IPS-20b (cell line): Measurements from ENCODE around the gene PCGF3.
"Not testable (repeated sequence)": the region's sequence is repeated elsewhere in the genome, so short reads cannot be mapped to it uniquely, and the experiment has no call there.

Experiments
- H3K27ac ChIP-seq: one replicate; pipeline ENCODE4 v1.5.1; 2013; ENCODE audit warnings: low read length
- H3K27me3 ChIP-seq: 2 replicates; pipeline ENCODE4 v1.6.1; 2013; ENCODE audit warnings: mild to moderate bottlenecking, low read length, inconsistent platforms; ENCODE audit not compliant: insufficient read depth
- H3K36me3 ChIP-seq: 2 replicates; pipeline ENCODE4 v1.6.1; 2013; ENCODE audit warnings: low read depth, mild to moderate bottlenecking, inconsistent platforms, low read length, moderate library complexity; ENCODE audit not compliant: insufficient read depth
- H3K4me1 ChIP-seq: 2 replicates; pipeline ENCODE4 v1.6.1; 2013; ENCODE audit warnings: mild to moderate bottlenecking, control low read depth, inconsistent platforms, low read length, moderate library complexity; ENCODE audit not compliant: insufficient read depth
- H3K4me3 ChIP-seq: 2 replicates; pipeline ENCODE4 v1.5.1; 2013; ENCODE audit warnings: mild to moderate bottlenecking, low read length, inconsistent platforms
- H3K9ac ChIP-seq: 2 replicates; pipeline ENCODE4 v1.6.1; 2013; ENCODE audit warnings: low read depth, mild to moderate bottlenecking, inconsistent platforms, low read length, moderate library complexity
- H3K9me3 ChIP-seq: 2 replicates; pipeline ENCODE4 v1.6.1; 2013; ENCODE audit warnings: mild to moderate bottlenecking, low read depth, low read length, inconsistent platforms; ENCODE audit not compliant: insufficient read depth

The PCGF3 gene

GRCh38 chr4:769511-769910 lies 63.9 kb downstream of the PCGF3 start:
- 0 out of 2 replicates have a peak, but pooled peaks cover 2% of the 10 kb centered on the region for H3K4me1 ChIP-seq
- peaks cover 77% of the 10 kb centered on the region for H3K36me3 ChIP-seq
- no peak overlapping the region for H3K4me3 ChIP-seq
- no peaks in the 10 kb centered on the region for H3K9me3 ChIP-seq
- H3K27me3 ChIP-seq, result no peaks in the 10 kb centered on the region
- no peak overlapping the region for H3K27ac ChIP-seq
- no peak overlapping the region for H3K9ac ChIP-seq

GRCh38 chr4:770022-770421 lies 64.4 kb downstream of the PCGF3 start:
- Histone ChIP-seq H3K9ac (no peak overlapping the region), H3K36me3 (peaks cover 77% of the 10 kb centered on the region), H3K4me1 (0 out of 2 replicates have a peak, but pooled peaks cover 2% of the 10 kb centered on the region), H3K27me3 (no peaks in the 10 kb centered on the region), H3K27ac (no peak overlapping the region), H3K9me3 (no peaks in the 10 kb centered on the region), H3K4me3 (no peak overlapping the region)

GRCh38 chr4:771464-771863 lies 65.8 kb downstream of the PCGF3 start:
- 0 out of 2 replicates have a peak, but pooled peaks cover 2% of the 10 kb centered on the region for H3K4me1 ChIP-seq
- no peak overlapping the region for H3K9ac ChIP-seq
- no peak overlapping the region for H3K27ac ChIP-seq
- H3K27me3 ChIP-seq, result no peaks in the 10 kb centered on the region
- no peaks in the 10 kb centered on the region for H3K9me3 ChIP-seq
- no peak overlapping the region for H3K4me3 ChIP-seq
- peaks cover 77% of the 10 kb centered on the region for H3K36me3 ChIP-seq

GRCh38 chr4:772118-772517 lies 66.5 kb downstream of the PCGF3 start:
- H3K36me3 ChIP-seq, result peaks cover 75% of the 10 kb centered on the region
- no peak overlapping the region for H3K4me3 ChIP-seq
- no peaks in the 10 kb centered on the region for H3K27me3 ChIP-seq
- 0 out of 2 replicates have a peak, but pooled peaks cover 2% of the 10 kb centered on the region for H3K4me1 ChIP-seq
- no peak overlapping the region for H3K9ac ChIP-seq
- no peaks in the 10 kb centered on the region for H3K9me3 ChIP-seq
- no peak overlapping the region for H3K27ac ChIP-seq

- H3K4me1 ChIP-seq, result no peaks in the 10 kb centered on the region
These were observed 67.1 kb downstream of the PCGF3 start for GRCh38 chr4:772776-773175.

GRCh38 chr4:773214-773613 lies 67.6 kb downstream of the PCGF3 start:
- peaks cover 75% of the 10 kb centered on the region for H3K36me3 ChIP-seq
- H3K9me3 ChIP-seq, result no peaks in the 10 kb centered on the region
- H3K9ac ChIP-seq, result no peak overlapping the region
- H3K4me1 ChIP-seq, result no peaks in the 10 kb centered on the region
- H3K4me3 ChIP-seq, result no peak overlapping the region
- H3K27ac ChIP-seq, result no peak overlapping the region
- no peaks in the 10 kb centered on the region for H3K27me3 ChIP-seq

More at GRCh38 chr4:772776-773175, 67.1 kb downstream of the PCGF3 start:
- H3K36me3 ChIP-seq, result peaks cover 75% of the 10 kb centered on the region
- no peaks in the 10 kb centered on the region for H3K27me3 ChIP-seq
- H3K4me3 ChIP-seq, result no peak overlapping the region
- H3K27ac ChIP-seq, result no peak overlapping the region
- H3K9me3 ChIP-seq, result no peaks in the 10 kb centered on the region
- H3K9ac ChIP-seq, result no peak overlapping the region

- not testable (repeated sequence) for H3K27ac ChIP-seq, H3K27me3 ChIP-seq, H3K4me3 ChIP-seq, H3K9ac ChIP-seq, H3K9me3 ChIP-seq, H3K4me1 ChIP-seq
- H3K36me3 ChIP-seq, result peaks cover 76% of the 10 kb centered on the region
These were observed 68.9 kb downstream of the PCGF3 start for GRCh38 chr4:774419-775092.

GRCh38 chr4:775485-775884 lies 69.9 kb downstream of the PCGF3 start:
- not testable (repeated sequence) for H3K27me3 ChIP-seq, H3K4me1 ChIP-seq, H3K9ac ChIP-seq, H3K9me3 ChIP-seq, H3K4me3 ChIP-seq, H3K27ac ChIP-seq
- H3K36me3 ChIP-seq, result peaks cover 76% of the 10 kb centered on the region

GRCh38 chr4:776743-777441 lies 71.3 kb downstream of the PCGF3 start:
- Histone ChIP-seq H3K4me1 (peaks cover 5% of the 10 kb centered on the region; the same call in 1 of the 2 replicates), H3K27me3 (no peaks in the 10 kb centered on the region), H3K9ac (no peak overlapping the region), H3K27ac (no peak overlapping the region), H3K4me3 (no peak overlapping the region), H3K9me3 (no peaks in the 10 kb centered on the region), H3K36me3 (peaks cover 68% of the 10 kb centered on the region)

- Histone ChIP-seq H3K9me3 (no peaks in the 10 kb centered on the region), H3K27ac (no peak overlapping the region), H3K9ac (no peak overlapping the region), H3K4me3 (no peak overlapping the region), H3K4me1 (peaks cover 9% of the 10 kb centered on the region), H3K36me3 (peaks cover 66% of the 10 kb centered on the region), H3K27me3 (peaks cover 5% of the 10 kb centered on the region; the same call in 1 of the 2 replicates)
These were observed 72.1 kb downstream of the PCGF3 start for GRCh38 chr4:777520-778262.

GRCh38 chr4:779555-779954 lies 73.9 kb downstream of the PCGF3 start:
- peaks cover 9% of the 10 kb centered on the region for H3K4me1 ChIP-seq
- no peaks in the 10 kb centered on the region for H3K9me3 ChIP-seq
- H3K9ac ChIP-seq, result no peak overlapping the region
- peaks cover 56% of the 10 kb centered on the region for H3K36me3 ChIP-seq
- no peak overlapping the region for H3K27ac ChIP-seq
- H3K4me3 ChIP-seq, result no peak overlapping the region
- H3K27me3 ChIP-seq, result peaks cover 24% of the 10 kb centered on the region
